IMR-90 (cell line): ENCODE measurements around the gene LMBRD2. TPM values are rescaled to one million over a fixed set of nuclear protein-coding genes. Genes with fewer than 3 reads are reported as not detected.

Experiments used
- ATAC-seq: fragments of 200-7000 bp; cut with Tn5 transposase; 2 replicates; pipeline ENCODE4 v1.9.1; 2020; ENCODE audit warnings: low read depth, mild to moderate bottlenecking, moderate library complexity
- BruUV-seq: library from RNA; stranded (reverse); fragments of 400-500 nt; replicated peaks from 2 replicates; lab custom pipeline; 2021; lab: Mats Ljungman, UMichigan
- CTCF ChIA-PET: fragments of 300-600 bp; formaldehyde crosslinking; extraction: SDS; loops from one replicate; lab custom pipeline; 2021; ENCODE audit warnings: antibody characterized with exemption; lab: Yijun Ruan, JAX
- POLR2A ChIA-PET: fragments of 300-600 bp; sonication (Branson Sonifier 250); formaldehyde crosslinking; loops from one replicate; lab custom pipeline; 2022; ENCODE audit warnings: antibody characterized with exemption; ENCODE audit not compliant: unreplicated experiment; lab: Charles Lee
- DNase-seq: peaks from one replicate; pipeline ENCODE4 v3.0.0; 2013
- H2AFZ ChIP-seq: replicated peaks from 2 replicates; pipeline ENCODE3; 2013; ENCODE audit warnings: low read length, mild to moderate bottlenecking; ENCODE audit not compliant: poor library complexity
- H2AK5ac ChIP-seq: 2 replicates; pipeline ENCODE4 v1.6.1; 2013; ENCODE audit warnings: low read depth, low read length, inconsistent platforms
- H2AK9ac ChIP-seq: replicated peaks from 2 replicates; pipeline ENCODE3; 2013; ENCODE audit warnings: mild to moderate bottlenecking, low read depth, low read length, moderate library complexity; ENCODE audit not compliant: poor library complexity
- H2BK120ac ChIP-seq: 2 replicates; pipeline ENCODE4 v1.6.1; 2013; ENCODE audit warnings: low read depth, low read length, inconsistent platforms
- H2BK15ac ChIP-seq: 3 replicates; pipeline ENCODE4 v1.6.1; 2013; ENCODE audit warnings: low read depth, low read length, inconsistent platforms
- H2BK20ac ChIP-seq: 2 replicates; pipeline ENCODE4 v1.6.1; 2013; ENCODE audit warnings: low read depth, mild to moderate bottlenecking, inconsistent platforms, low read length, moderate library complexity
- H2BK5ac ChIP-seq: 2 replicates; pipeline ENCODE4 v1.6.1; 2013; ENCODE audit warnings: mild to moderate bottlenecking, low read depth, low read length, inconsistent platforms; ENCODE audit not compliant: poor library complexity, severe bottlenecking
- H3K14ac ChIP-seq: replicated peaks from 2 replicates; pipeline ENCODE4 v1.6.1; 2013; ENCODE audit warnings: low read depth, low read length, inconsistent platforms
- H3K18ac ChIP-seq: 2 replicates; pipeline ENCODE4 v1.6.1; 2013; ENCODE audit warnings: low read depth, low read length, control low read depth
- H3K23ac ChIP-seq: 2 replicates; pipeline ENCODE4 v1.6.1; 2013; ENCODE audit warnings: low read depth, low read length, inconsistent platforms
- H3K27ac ChIP-seq: 2 replicates; pipeline ENCODE4 v1.5.1; 2013; ENCODE audit warnings: mild to moderate bottlenecking, control low read depth, low read length; ENCODE audit not compliant: insufficient read depth
- H3K27me3 ChIP-seq: 2 replicates; pipeline ENCODE4 v1.6.1; 2013; ENCODE audit warnings: low read length; ENCODE audit not compliant: control insufficient read depth, insufficient read depth
- H3K36me3 ChIP-seq: 2 replicates; pipeline ENCODE4 v1.6.1; 2013; ENCODE audit warnings: low read length, mixed read lengths; ENCODE audit not compliant: control insufficient read depth, insufficient read depth
- H3K4ac ChIP-seq: 2 replicates; pipeline ENCODE4 v1.6.1; 2013; ENCODE audit warnings: low read depth, low read length, inconsistent platforms
- H3K4me1 ChIP-seq: 2 replicates; pipeline ENCODE4 v1.6.1; 2013; ENCODE audit warnings: low read length, mixed read lengths; ENCODE audit not compliant: control insufficient read depth, insufficient read depth
- H3K4me2 ChIP-seq: 2 replicates; pipeline ENCODE4 v1.6.1; 2013; ENCODE audit warnings: low read depth, mild to moderate bottlenecking, control low read depth, low read length, moderate library complexity
- H3K4me3 ChIP-seq: 2 replicates; pipeline ENCODE4 v1.5.1; 2013; ENCODE audit warnings: low read depth, mild to moderate bottlenecking, control low read depth, low read length, moderate library complexity; ENCODE audit not compliant: insufficient read depth
- H3K56ac ChIP-seq: 2 replicates; pipeline ENCODE4 v1.6.1; 2013; ENCODE audit warnings: low read length, inconsistent platforms; ENCODE audit not compliant: insufficient read depth; ENCODE audit errors: extremely low read depth
- H3K79me1 ChIP-seq, 2 experiments: 2 replicates each; pipeline ENCODE4 v1.6.1; 2013; ENCODE audit warnings: low read length in 2 of 2, inconsistent platforms in 1 of 2, low read depth in 1 of 2
- H3K9ac ChIP-seq: 2 replicates; pipeline ENCODE4 v1.6.1; 2013; ENCODE audit warnings: low read depth, low read length, control low read depth
- H3K9me1 ChIP-seq: 2 replicates; pipeline ENCODE4 v1.6.1; 2013; ENCODE audit warnings: low read length, inconsistent platforms; ENCODE audit not compliant: insufficient read depth
- H3K9me3 ChIP-seq: 2 replicates; pipeline ENCODE4 v1.6.1; 2013; ENCODE audit warnings: low read length; ENCODE audit not compliant: control insufficient read depth, insufficient read depth
- H4K20me1 ChIP-seq: 2 replicates; pipeline ENCODE4 v1.6.1; 2013; ENCODE audit warnings: low read length, inconsistent platforms; ENCODE audit not compliant: insufficient read depth
- H4K5ac ChIP-seq: 2 replicates; pipeline ENCODE4 v1.6.1; 2013; ENCODE audit warnings: mild to moderate bottlenecking, low read depth, low read length, control low read depth
- H4K8ac ChIP-seq, 2 experiments: 2 replicates each; pipeline ENCODE4 v1.6.1; 2013; ENCODE audit warnings: low read depth in 2 of 2, low read length in 2 of 2, control low read depth in 1 of 2, inconsistent platforms in 1 of 2
- H4K91ac ChIP-seq: 2 replicates; pipeline ENCODE4 v1.6.1; 2013; ENCODE audit warnings: low read depth, low read length, inconsistent platforms; ENCODE audit not compliant: insufficient read depth
- BHLHE40 ChIP-seq: fragments of 150-350 bp; IDR thresholded peaks from 2 replicates; pipeline ENCODE4 v1.6.1; 2016; ENCODE audit warnings: mild to moderate bottlenecking, low read depth, low read length
- CEBPB ChIP-seq: IDR thresholded peaks from 2 replicates; pipeline ENCODE4 v1.6.1; 2012; ENCODE audit warnings: low read depth, low read length, improper control_type of control experiment
- CHD1 ChIP-seq: IDR thresholded peaks from 2 replicates; pipeline ENCODE4 v1.6.1; 2012; ENCODE audit warnings: low read depth, low read length, improper control_type of control experiment
- FOS ChIP-seq: fragments of 150-350 bp; IDR thresholded peaks from 2 replicates; pipeline ENCODE4 v1.6.1; 2016; ENCODE audit warnings: low read depth, low read length
- MAFK ChIP-seq: IDR thresholded peaks from 2 replicates; pipeline ENCODE4 v1.6.1; 2012; ENCODE audit warnings: low read depth, low read length, improper control_type of control experiment
- MAZ ChIP-seq: IDR thresholded peaks from 2 replicates; pipeline ENCODE4 v1.6.1; 2012; ENCODE audit warnings: low read depth, mild to moderate bottlenecking, low read length, improper control_type of control experiment, moderate library complexity, borderline replicate concordance
- NFE2L2 ChIP-seq: fragments of 150-350 bp; IDR thresholded peaks from 2 replicates; pipeline ENCODE4 v1.6.1; 2016; ENCODE audit warnings: low read depth, mild to moderate bottlenecking, low read length
- POLR2A ChIP-seq: IDR thresholded peaks from 2 replicates; pipeline ENCODE4 v1.6.1; 2012; ENCODE audit warnings: mild to moderate bottlenecking, low read depth, low read length
- RAD21 ChIP-seq: IDR thresholded peaks from 2 replicates; pipeline ENCODE4 v1.6.1; 2012; ENCODE audit warnings: low read length, improper control_type of control experiment
- RCOR1 ChIP-seq: IDR thresholded peaks from 2 replicates; pipeline ENCODE4 v1.6.1; 2012; ENCODE audit warnings: mild to moderate bottlenecking, low read length, improper control_type of control experiment; ENCODE audit not compliant: insufficient replicate concordance
- RFX5 ChIP-seq: IDR thresholded peaks from 2 replicates; pipeline ENCODE4 v1.8.0; 2012; ENCODE audit warnings: low read depth, mild to moderate bottlenecking, low read length, moderate library complexity
- SMC3 ChIP-seq: fragments of 150-350 bp; IDR thresholded peaks from 2 replicates; pipeline ENCODE4 v1.6.1; 2016; ENCODE audit warnings: low read depth, mild to moderate bottlenecking, antibody characterized with exemption, low read length, moderate library complexity
- dilution Hi-C: fragments of 300-500 bp; cut with HindIII; formaldehyde crosslinking; loops from one replicate; pipeline ENCODE4 v1.14.3; 2018; ENCODE audit warnings: low sequenced_read_pairs; ENCODE audit not compliant: unreplicated experiment
- in situ Hi-C: fragments of 300-500 bp; cut with MboI; formaldehyde crosslinking; loops from 3 replicates; pipeline ENCODE4 v1.14.3; 2019; ENCODE audit warnings: low sequenced_read_pairs, inconsistent platforms, mixed read lengths
- intact Hi-C: fragments of 100-400 bp; cut with micrococcal nuclease; formaldehyde crosslinking; loops from 2 replicates; pipeline ENCODE4 v1.10.0; 2022
- polyA plus RNA-seq, 3 experiments: library from polyadenylated mRNA; depleted of rRNA; stranded (reverse); fragments of >200 nt; gene quantifications; 2 replicates each; pipeline ENCODE4 v1.2.3, GENCODE V29; 2012; ENCODE audit warnings: low replicate concordance in 1 of 3
- total RNA-seq: library from RNA; depleted of rRNA; stranded (reverse); fragments of >200 nt; gene quantifications from 2 replicates; pipeline ENCODE4 v1.2.3, GENCODE V29; 2012
- TF ChIP-seq, protein P1 (sequence below): fragments of 150-350 bp; IDR thresholded peaks from 2 replicates; pipeline ENCODE4 v1.6.1; 2017; ENCODE audit warnings: mild to moderate bottlenecking, antibody characterized with exemption, low read length, low read depth
- TF ChIP-seq, protein P2 (sequence below): conservative IDR thresholded peaks from 2 replicates; pipeline ENCODE4 v1.5.1; 2012; ENCODE audit warnings: mild to moderate bottlenecking, low read depth, low read length, improper control_type of control experiment
- TF ChIP-seq, protein P3 (sequence below): fragments of 150-350 bp; IDR thresholded peaks from 2 replicates; pipeline ENCODE4 v1.6.1; 2016; ENCODE audit warnings: low read depth, mild to moderate bottlenecking, low read length, moderate library complexity, borderline replicate concordance

Gene LMBRD2
- total and polyA plus RNA-seq, 2 of the 4 experiments (the other 2 are of a cell fraction) = 1.8 to 5.2 TPM

DNA sequence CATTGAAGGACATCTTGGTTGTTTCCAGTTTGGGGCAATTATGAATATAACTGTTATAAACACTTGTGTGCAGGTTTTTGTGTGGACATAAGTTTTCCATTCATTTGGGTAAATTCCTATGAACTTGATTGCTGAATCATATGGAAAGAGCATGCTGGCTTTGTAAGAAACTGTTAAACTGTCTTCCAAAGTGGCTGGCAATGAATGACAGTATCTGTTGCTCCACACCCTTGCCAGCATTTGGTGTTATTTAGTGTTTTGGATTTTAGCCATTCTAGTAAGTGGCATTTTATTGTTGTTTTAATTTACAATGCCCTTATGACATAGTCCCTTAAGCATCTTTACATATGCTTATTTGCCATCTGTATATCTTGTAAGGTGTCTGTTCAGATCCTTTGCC lies 55.2 kb downstream of the LMBRD2 start:
- H2AK5ac ChIP-seq = no peak overlapping the region
- H2BK20ac ChIP-seq = no peak overlapping the region
- H3K4me2 ChIP-seq = no peak overlapping the region
- no peak overlapping the region for H3K9ac ChIP-seq
- no peaks in the 10 kb centered on the region for H3K79me1 ChIP-seq
- H4K8ac ChIP-seq = no peak overlapping the region
- no peak overlapping the region for H4K91ac ChIP-seq
- intact Hi-C loops (no loop called here), dilution Hi-C loops (no loop called here), in situ Hi-C loops (no loop called here)
- H2BK120ac ChIP-seq = no peak overlapping the region
- ChIA-PET CTCF (interaction anchor here (1.3 kb wide), 1 partner anchor 18 kb away, joined by 7 read pairs; no protein-coding TSS in a partner anchor), POLR2A (no interaction called here)
- H3K14ac ChIP-seq = no peak overlapping the region
- H3K9me1 ChIP-seq = no peaks in the 10 kb centered on the region
- H3K4ac ChIP-seq = no peak overlapping the region
- H3K9me3 ChIP-seq = no peaks in the 10 kb centered on the region
- H2AFZ ChIP-seq = no peak overlapping the region
- no peaks in the 10 kb centered on the region for H3K4me1 ChIP-seq
- ATAC-seq = no peak
- no peaks in the 10 kb centered on the region for H3K36me3 ChIP-seq
- H3K56ac ChIP-seq = no peak overlapping the region
- no peak for TF ChIP-seq RAD21
- no peak for TF ChIP-seq SMC3
- TF ChIP-seq, protein P1, sequence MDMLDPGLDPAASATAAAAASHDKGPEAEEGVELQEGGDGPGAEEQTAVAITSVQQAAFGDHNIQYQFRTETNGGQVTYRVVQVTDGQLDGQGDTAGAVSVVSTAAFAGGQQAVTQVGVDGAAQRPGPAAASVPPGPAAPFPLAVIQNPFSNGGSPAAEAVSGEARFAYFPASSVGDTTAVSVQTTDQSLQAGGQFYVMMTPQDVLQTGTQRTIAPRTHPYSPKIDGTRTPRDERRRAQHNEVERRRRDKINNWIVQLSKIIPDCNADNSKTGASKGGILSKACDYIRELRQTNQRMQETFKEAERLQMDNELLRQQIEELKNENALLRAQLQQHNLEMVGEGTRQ = no peak
- TF ChIP-seq MAFK = no peak
- TF ChIP-seq CHD1 = no peak
- no peak for TF ChIP-seq FOS
- TF ChIP-seq, protein P2, sequence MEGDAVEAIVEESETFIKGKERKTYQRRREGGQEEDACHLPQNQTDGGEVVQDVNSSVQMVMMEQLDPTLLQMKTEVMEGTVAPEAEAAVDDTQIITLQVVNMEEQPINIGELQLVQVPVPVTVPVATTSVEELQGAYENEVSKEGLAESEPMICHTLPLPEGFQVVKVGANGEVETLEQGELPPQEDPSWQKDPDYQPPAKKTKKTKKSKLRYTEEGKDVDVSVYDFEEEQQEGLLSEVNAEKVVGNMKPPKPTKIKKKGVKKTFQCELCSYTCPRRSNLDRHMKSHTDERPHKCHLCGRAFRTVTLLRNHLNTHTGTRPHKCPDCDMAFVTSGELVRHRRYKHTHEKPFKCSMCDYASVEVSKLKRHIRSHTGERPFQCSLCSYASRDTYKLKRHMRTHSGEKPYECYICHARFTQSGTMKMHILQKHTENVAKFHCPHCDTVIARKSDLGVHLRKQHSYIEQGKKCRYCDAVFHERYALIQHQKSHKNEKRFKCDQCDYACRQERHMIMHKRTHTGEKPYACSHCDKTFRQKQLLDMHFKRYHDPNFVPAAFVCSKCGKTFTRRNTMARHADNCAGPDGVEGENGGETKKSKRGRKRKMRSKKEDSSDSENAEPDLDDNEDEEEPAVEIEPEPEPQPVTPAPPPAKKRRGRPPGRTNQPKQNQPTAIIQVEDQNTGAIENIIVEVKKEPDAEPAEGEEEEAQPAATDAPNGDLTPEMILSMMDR = no peak
- no peak for TF ChIP-seq RCOR1
- TF ChIP-seq, protein P3, sequence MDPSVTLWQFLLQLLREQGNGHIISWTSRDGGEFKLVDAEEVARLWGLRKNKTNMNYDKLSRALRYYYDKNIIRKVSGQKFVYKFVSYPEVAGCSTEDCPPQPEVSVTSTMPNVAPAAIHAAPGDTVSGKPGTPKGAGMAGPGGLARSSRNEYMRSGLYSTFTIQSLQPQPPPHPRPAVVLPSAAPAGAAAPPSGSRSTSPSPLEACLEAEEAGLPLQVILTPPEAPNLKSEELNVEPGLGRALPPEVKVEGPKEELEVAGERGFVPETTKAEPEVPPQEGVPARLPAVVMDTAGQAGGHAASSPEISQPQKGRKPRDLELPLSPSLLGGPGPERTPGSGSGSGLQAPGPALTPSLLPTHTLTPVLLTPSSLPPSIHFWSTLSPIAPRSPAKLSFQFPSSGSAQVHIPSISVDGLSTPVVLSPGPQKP = no peak
- TF ChIP-seq BHLHE40 = no peak
- TF ChIP-seq RFX5 = no peak
- no peak for TF ChIP-seq POLR2A
- TF ChIP-seq CEBPB = no peak
- TF ChIP-seq NFE2L2 = no peak
- TF ChIP-seq MAZ = no peak
- H2BK15ac ChIP-seq = no peak overlapping the region
- BruUV-seq = no TSS peak
- no peaks in the 10 kb centered on the region for H3K27me3 ChIP-seq
- H3K18ac ChIP-seq = no peak overlapping the region
- DNase-seq = no peak
- H2AK9ac ChIP-seq = no peak overlapping the region
- no peak overlapping the region for H3K4me3 ChIP-seq
- H3K27ac ChIP-seq = no peak overlapping the region
- H4K20me1 ChIP-seq = no peaks in the 10 kb centered on the region
- no peak overlapping the region for H3K23ac ChIP-seq
- H4K5ac ChIP-seq = no peak overlapping the region
- no peak overlapping the region for H2BK5ac ChIP-seq
